MM.1S (cell line): ENCODE measurements around the gene CNTFR.

ENCODE experiments used
- DNase-seq: peaks from one replicate; pipeline ENCODE4 v3.0.0-alpha.2; 2015
- H2AFZ ChIP-seq: fragments of 300-600 bp; sonication (generic); 2 replicates; pipeline ENCODE4 v1.6.0; 2016; ENCODE audit warnings: antibody characterized with exemption, low read length
- H3F3A ChIP-seq: fragments of 300-600 bp; sonication (generic); 2 replicates; pipeline ENCODE4 v1.6.1; 2016; ENCODE audit warnings: mild to moderate bottlenecking, antibody characterized with exemption, low read length, moderate library complexity, mixed read lengths; ENCODE audit not compliant: insufficient read depth
- H3K27ac ChIP-seq: fragments of 300-600 bp; sonication (generic); 2 replicates; pipeline ENCODE4 v1.5.1; 2016; ENCODE audit warnings: mild to moderate bottlenecking, low read length
- H3K27me3 ChIP-seq: fragments of 300-600 bp; sonication (generic); replicated peaks from 2 replicates; pipeline ENCODE4 v1.6.0; 2016; ENCODE audit warnings: low read length; ENCODE audit not compliant: insufficient read depth
- H3K36me3 ChIP-seq: fragments of 300-600 bp; sonication (generic); replicated peaks from 2 replicates; pipeline ENCODE4 v1.6.1; 2016; ENCODE audit warnings: mild to moderate bottlenecking, low read length, mixed read lengths; ENCODE audit not compliant: insufficient read depth
- H3K4me1 ChIP-seq: fragments of 300-600 bp; sonication (generic); 2 replicates; pipeline ENCODE4 v1.6.1; 2016; ENCODE audit warnings: low read length, mixed read lengths
- H3K4me2 ChIP-seq: fragments of 300-600 bp; sonication (generic); 2 replicates; pipeline ENCODE4 v1.6.0; 2016; ENCODE audit warnings: low read depth, low read length
- H3K4me3 ChIP-seq: fragments of 300-600 bp; sonication (generic); 2 replicates; pipeline ENCODE4 v1.5.1; 2016; ENCODE audit warnings: low read length, mixed read lengths
- H3K79me2 ChIP-seq: fragments of 300-600 bp; sonication (generic); 2 replicates; pipeline ENCODE4 v1.6.1; 2016; ENCODE audit warnings: mixed run types, low read length, mixed read lengths
- H3K9ac ChIP-seq: fragments of 300-600 bp; sonication (generic); 2 replicates; pipeline ENCODE4 v1.6.1; 2016; ENCODE audit warnings: low read length, mixed read lengths
- H3K9me2 ChIP-seq: fragments of 300-600 bp; sonication (generic); replicated peaks from 2 replicates; pipeline ENCODE4 v1.6.1; 2016; ENCODE audit warnings: mild to moderate bottlenecking, low read length, mixed read lengths; ENCODE audit not compliant: insufficient read depth
- H3K9me3 ChIP-seq: fragments of 300-600 bp; sonication (generic); replicated peaks from 2 replicates; pipeline ENCODE4 v1.6.1; 2016; ENCODE audit warnings: mild to moderate bottlenecking, low read length, mixed read lengths; ENCODE audit not compliant: insufficient read depth
- H4K20me1 ChIP-seq: fragments of 300-600 bp; sonication (generic); 2 replicates; pipeline ENCODE4 v1.6.1; 2016; ENCODE audit warnings: mild to moderate bottlenecking, low read length, moderate library complexity, mixed read lengths; ENCODE audit not compliant: insufficient read depth
- CTCF ChIP-seq: fragments of 300-600 bp; sonication (generic); IDR thresholded peaks from 2 replicates; pipeline ENCODE4 v1.5.1; 2016; ENCODE audit warnings: antibody characterized with exemption, low read length, mixed read lengths
- EZH2 ChIP-seq: fragments of 300-600 bp; sonication (generic); optimal IDR thresholded peaks from 2 replicates; pipeline ENCODE3; 2017; ENCODE audit warnings: low read depth, mild to moderate bottlenecking, antibody characterized with exemption, low read length, mixed read lengths
- EZH2phosphoT487 ChIP-seq: fragments of 300-600 bp; sonication (generic); IDR thresholded peaks from 2 replicates; pipeline ENCODE4 v1.6.1; 2018; ENCODE audit warnings: antibody characterized with exemption, low read length

Gene CNTFR

DNA sequence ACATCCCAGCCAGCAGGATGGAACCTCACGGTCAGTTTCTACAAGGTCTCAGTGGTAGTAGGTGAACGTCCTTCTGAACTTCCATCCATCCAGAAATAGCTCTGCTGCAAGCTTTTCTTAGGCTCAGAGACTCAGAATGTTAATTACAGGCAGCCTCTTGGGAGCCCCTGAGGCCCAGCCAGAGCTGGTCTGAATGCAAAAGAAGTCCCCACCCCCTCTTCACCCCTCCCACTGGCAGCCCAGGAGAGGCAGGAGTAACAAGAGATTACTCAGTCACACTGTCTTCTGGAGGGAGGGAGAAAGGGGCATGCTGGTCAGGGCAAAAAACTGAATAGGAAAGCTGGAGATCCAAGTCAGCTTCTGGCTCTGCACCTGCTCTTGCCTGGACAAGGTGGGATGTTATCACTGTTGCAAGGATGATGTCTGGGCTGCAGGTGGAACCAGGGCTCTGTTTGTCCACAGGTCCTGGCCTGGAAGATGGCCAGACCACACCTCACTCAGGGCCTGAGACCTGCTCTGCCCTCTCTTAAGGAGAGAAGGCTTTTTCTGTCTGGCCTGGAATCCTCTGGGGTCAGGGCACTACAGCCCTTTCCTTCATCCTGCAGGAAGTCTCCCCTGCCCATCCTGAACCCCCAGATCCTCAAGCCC, 75.8 kb downstream of the CNTFR start:
- no peaks in the 10 kb centered on the region for H3F3A ChIP-seq
- no peak overlapping the region for H3K9ac ChIP-seq
- no peaks in the 10 kb centered on the region for H3K9me3 ChIP-seq
- no peak overlapping the region for H2AFZ ChIP-seq
- no peak for DNase-seq
- no peaks in the 10 kb centered on the region for H3K79me2 ChIP-seq
- TF ChIP-seq EZH2phosphoT487, result no peak
- no peak for TF ChIP-seq CTCF
- no peak for TF ChIP-seq EZH2
- no peak overlapping the region for H3K4me2 ChIP-seq
- H3K4me3 ChIP-seq, result no peak overlapping the region
- H3K9me2 ChIP-seq, result no peaks in the 10 kb centered on the region
- H3K4me1 ChIP-seq, result no peaks in the 10 kb centered on the region
- no peaks in the 10 kb centered on the region for H4K20me1 ChIP-seq
- H3K27me3 ChIP-seq, result peaks cover 6% of the 10 kb centered on the region; the same call in 1 of the 2 replicates
- no peaks in the 10 kb centered on the region for H3K36me3 ChIP-seq
- H3K27ac ChIP-seq, result no peak overlapping the region

DNA sequence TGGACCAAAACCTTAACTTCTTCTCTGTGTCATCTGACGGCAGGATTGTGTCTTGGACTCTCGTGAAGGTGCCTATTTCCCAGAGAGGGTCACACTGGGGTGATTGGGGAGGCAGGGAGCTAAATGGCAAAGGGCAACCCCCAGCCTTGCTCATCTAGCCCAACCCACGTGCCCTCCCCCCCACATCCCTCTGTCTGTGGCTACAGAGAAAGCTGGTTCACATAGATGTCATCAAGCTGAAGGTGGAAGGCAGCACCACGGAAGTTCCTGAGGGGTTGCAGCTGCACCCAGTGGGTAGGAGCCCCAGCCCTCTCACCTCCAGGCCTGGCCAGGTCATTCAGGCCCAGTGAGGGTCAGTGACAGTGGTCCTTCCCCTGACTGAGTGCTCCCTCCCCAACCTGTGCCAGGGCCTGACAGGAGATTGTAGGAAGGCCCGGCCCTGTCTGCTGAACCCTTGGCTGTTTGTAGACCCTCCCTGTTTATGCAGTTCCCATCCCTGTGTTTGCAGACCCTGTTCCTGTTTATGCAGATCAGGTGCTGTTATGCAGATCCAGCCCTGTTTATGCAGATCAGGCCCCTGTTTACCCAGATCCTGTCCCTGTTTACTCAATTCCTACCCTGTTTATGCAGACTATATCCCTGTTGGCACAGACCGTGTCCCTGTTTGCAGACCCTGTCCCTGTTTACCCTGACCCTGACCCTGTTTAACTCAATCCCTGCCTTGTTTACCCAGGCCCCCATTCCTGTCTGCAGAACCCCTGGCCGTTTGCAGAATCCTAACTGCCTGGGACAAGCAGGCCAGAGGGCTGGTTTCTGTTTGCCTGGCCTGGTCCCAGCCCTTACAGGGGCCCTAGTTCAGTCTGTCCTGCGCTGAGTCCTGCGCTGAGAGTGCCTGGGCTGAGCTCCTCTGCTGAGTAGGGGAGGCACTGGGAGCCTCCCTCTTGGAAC, 77.1 kb downstream of the CNTFR start:
- H3K9me3 ChIP-seq, result no peaks in the 10 kb centered on the region
- H3K27ac ChIP-seq, result no peak overlapping the region
- no peak overlapping the region for H3K4me3 ChIP-seq
- no peaks in the 10 kb centered on the region for H3K9me2 ChIP-seq
- H3F3A ChIP-seq, result no peaks in the 10 kb centered on the region
- H3K36me3 ChIP-seq, result no peaks in the 10 kb centered on the region
- no peak overlapping the region for H2AFZ ChIP-seq
- no peaks in the 10 kb centered on the region for H3K4me1 ChIP-seq
- no peak for TF ChIP-seq EZH2phosphoT487
- TF ChIP-seq CTCF, result no peak
- no peak for TF ChIP-seq EZH2
- H3K79me2 ChIP-seq, result no peaks in the 10 kb centered on the region
- DNase-seq, result no peak
- H3K9ac ChIP-seq, result no peak overlapping the region
- H3K4me2 ChIP-seq, result no peak overlapping the region
- H3K27me3 ChIP-seq, result 0 out of 2 replicates have a peak, but pooled peaks cover 2% of the 10 kb centered on the region
- H4K20me1 ChIP-seq, result no peaks in the 10 kb centered on the region

DNA sequence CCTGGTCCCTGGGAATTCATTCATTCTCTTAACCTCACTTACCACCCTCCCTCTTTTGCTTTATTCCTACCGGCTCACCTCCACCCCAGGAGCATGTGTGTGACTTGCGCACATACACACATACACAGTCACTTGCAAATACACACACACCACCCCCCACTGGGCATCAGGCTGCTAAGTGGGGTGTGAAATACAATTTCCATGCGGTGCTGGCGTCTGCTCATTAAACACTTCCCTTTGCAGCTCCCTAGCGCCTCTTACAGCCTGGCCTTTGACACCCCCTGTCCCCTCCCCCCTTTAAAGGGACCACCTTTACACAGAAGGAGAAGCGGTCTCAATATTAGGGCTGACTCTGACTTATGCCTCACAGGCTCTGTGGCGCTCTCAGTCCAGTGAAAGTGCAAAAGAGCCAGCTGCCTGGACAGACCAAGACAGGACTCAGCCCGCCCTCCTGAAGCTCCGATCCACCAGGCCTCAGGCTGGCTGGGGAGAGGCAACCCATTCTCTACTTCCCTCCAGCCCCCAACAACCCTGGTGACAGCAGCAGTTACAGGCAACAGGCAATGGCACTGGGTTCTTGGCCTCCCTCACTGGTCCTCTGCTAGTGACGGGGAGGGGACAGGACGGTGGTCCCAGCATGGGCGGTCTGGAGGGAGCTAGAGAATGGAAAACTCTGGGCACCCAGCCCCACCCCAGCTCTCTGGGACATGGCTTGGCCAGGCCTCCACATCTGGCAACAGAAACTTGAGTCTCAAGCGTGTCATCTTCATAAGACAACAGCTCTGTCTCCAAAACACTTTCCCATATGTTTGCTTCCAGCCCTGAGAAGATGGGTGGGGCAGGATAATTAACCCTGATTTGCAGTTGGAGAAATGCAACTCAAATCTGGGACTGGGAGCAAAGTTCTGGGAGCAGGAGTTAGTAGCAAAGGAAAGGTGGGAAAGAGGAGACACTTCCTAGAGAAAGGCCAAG, 78.7 kb downstream of the CNTFR start:
- no peak for TF ChIP-seq EZH2
- no peak for TF ChIP-seq EZH2phosphoT487
- TF ChIP-seq CTCF, result no peak
- H3K4me1 ChIP-seq, result no peaks in the 10 kb centered on the region
- no peak overlapping the region for H3K4me2 ChIP-seq
- no peaks in the 10 kb centered on the region for H4K20me1 ChIP-seq
- H3K9ac ChIP-seq, result no peak overlapping the region
- H3F3A ChIP-seq, result no peaks in the 10 kb centered on the region
- no peaks in the 10 kb centered on the region for H3K9me2 ChIP-seq
- H3K27me3 ChIP-seq, result no peaks in the 10 kb centered on the region
- H3K4me3 ChIP-seq, result no peak overlapping the region
- H3K36me3 ChIP-seq, result no peaks in the 10 kb centered on the region
- no peaks in the 10 kb centered on the region for H3K9me3 ChIP-seq
- no peak overlapping the region for H2AFZ ChIP-seq
- DNase-seq, result no peak
- H3K27ac ChIP-seq, result no peak overlapping the region
- H3K79me2 ChIP-seq, result no peaks in the 10 kb centered on the region
